Muscle layer of duodenum (tissue), 2 donors: ENCODE measurements around the gene CXorf38.

Experiments used
- H3K27ac ChIP-seq: one replicate; pipeline ENCODE4 v1.7.0; 2013; ENCODE audit warnings: mild to moderate bottlenecking, low read length
- H3K27me3 ChIP-seq: one replicate; pipeline ENCODE4 v1.7.0; 2013; ENCODE audit warnings: low read depth, mild to moderate bottlenecking, control low read depth, low read length
- H3K36me3 ChIP-seq, 2 donors: one replicate each; pipeline ENCODE4 v1.7.0; 2013; ENCODE audit warnings: low read length in 2 of 2, control low read depth in 1 of 2, mild to moderate bottlenecking in 1 of 2; ENCODE audit not compliant: insufficient read depth in 2 of 2, control insufficient read depth in 1 of 2
- H3K4me1 ChIP-seq, 2 donors: one replicate each; pipeline ENCODE4 v1.7.0; 2013; ENCODE audit warnings: low read length in 2 of 2, mild to moderate bottlenecking in 2 of 2, control low read depth in 1 of 2, moderate library complexity in 1 of 2; ENCODE audit not compliant: insufficient read depth in 2 of 2, control insufficient read depth in 1 of 2
- H3K4me3 ChIP-seq, 2 donors: one replicate each; pipeline ENCODE4 v1.7.0; 2013; ENCODE audit warnings: low read length in 2 of 2, low read depth in 1 of 2, mild to moderate bottlenecking in 1 of 2
- H3K9me3 ChIP-seq, 2 donors: one replicate each; pipeline ENCODE4 v1.7.0; 2013; ENCODE audit warnings: low read length in 2 of 2, control low read depth in 1 of 2, mild to moderate bottlenecking in 1 of 2; ENCODE audit not compliant: control insufficient read depth in 1 of 2
- donor health status: healthy.

CXorf38 gene, protein sequence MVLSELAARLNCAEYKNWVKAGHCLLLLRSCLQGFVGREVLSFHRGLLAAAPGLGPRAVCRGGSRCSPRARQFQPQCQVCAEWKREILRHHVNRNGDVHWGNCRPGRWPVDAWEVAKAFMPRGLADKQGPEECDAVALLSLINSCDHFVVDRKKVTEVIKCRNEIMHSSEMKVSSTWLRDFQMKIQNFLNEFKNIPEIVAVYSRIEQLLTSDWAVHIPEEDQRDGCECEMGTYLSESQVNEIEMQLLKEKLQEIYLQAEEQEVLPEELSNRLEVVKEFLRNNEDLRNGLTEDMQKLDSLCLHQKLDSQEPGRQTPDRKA

DNA sequence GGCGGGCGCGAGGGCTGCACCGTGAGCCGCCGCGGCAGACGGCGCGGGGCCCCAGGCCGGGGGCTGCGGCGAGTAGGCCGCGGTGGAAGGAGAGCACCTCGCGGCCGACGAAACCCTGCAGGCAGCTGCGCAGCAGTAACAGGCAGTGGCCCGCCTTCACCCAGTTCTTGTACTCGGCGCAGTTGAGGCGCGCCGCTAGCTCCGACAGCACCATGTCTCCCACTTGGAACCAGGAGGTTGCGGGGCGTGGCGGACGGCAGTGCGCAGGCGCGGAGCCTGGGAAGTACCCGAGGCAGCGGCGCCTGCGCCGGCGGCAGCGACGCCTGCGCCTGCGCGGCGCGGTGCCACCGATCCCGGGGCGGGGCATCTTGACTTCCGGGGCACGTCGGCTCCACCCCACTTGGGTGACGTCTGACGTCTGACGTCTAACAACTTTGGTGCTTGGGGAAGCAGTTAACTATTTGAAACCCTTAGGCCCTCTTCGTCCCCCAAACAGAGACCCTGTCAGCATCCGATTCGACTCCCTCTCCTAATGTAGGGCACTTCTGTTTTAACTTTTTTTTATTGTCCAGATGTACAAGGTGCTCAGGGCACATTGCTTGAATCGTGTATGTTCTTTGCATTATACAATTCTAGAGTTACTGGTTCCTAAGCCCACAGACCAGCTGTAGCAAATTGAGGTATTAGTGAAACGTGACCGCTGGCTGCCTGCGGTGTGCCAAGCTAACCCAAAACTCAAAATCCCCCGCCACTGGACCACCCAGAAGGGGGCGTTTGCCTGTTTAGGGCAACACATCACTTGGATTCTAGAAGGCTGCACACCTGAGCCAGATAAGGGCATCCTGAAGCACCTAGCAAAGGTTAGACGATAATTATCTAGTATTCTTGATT is at the start of gene CXorf38:
TSS of gene CXorf38 (minus strand) at position 255 of the 891 bp plus-strand sequence. CDS start at position 214, 41 bp downstream.
- Histone ChIP-seq H3K27ac (peak within 1 kb of the TSS; percentile 93), H3K27me3 (no peaks in the 10 kb centered on the region), H3K4me1 (peaks cover 0 to 17% of the 10 kb centered on the region in 2 donors), H3K9me3 (no peaks in the 10 kb centered on the region), H3K36me3 (peaks cover 0 to 4% of the 10 kb centered on the region in 2 donors), H3K4me3 (peak within 1 kb of the TSS; percentile 75 to 80)

DNA sequence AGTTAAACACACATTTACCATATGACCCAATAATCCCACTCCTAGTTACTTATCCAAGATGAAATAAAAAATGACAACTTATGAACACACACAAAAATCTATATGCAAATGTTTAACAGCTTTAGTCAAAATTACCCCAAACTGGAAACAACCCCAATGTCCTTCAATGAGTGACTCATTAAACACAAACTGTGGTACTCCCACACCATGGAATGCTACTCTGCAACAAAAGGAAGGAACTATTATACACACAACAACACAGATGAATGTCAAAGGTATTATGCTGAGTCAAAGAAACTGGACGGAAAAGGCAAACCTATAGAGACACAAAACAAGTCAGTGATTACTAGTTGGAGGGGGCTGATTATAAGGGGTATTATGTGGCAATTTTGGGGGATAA is 47.4 kb upstream of the CXorf38 start:
- Histone ChIP-seq H3K36me3 (peaks cover 7% of the 10 kb centered on the region in 2 donors), H3K27ac (no peak overlapping the region), H3K27me3 (no peaks in the 10 kb centered on the region), H3K4me1 (no peaks in the 10 kb centered on the region), H3K4me3 (no peak overlapping the region), H3K9me3 (no peaks in the 10 kb centered on the region)

DNA sequence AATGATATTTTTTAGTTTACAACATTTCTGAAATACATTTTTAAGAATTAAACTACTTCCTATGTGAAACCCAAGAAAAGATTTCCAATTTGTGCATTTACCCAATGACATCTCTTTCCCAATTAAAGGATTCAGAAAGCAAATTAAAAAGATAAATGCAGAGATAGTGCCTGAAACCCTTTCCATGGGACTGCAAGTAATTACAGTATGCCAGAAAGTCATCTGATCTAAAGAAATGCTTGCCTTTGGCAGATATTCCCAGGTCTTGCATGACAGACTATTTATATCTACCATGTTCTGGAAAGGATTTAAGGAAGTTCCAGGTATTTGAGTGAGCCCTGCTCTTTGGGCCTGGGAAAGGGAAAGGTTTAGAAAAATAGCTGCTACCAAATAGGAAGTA is 41.6 kb upstream of the CXorf38 start:
- H3K9me3 ChIP-seq: no peaks in the 10 kb centered on the region
- no peaks in the 10 kb centered on the region for H3K4me1 ChIP-seq
- peaks cover 4 to 5% of the 10 kb centered on the region in 2 donors for H3K36me3 ChIP-seq
- no peak overlapping the region for H3K27ac ChIP-seq
- no peaks in the 10 kb centered on the region for H3K27me3 ChIP-seq
- H3K4me3 ChIP-seq: no peak overlapping the region

DNA sequence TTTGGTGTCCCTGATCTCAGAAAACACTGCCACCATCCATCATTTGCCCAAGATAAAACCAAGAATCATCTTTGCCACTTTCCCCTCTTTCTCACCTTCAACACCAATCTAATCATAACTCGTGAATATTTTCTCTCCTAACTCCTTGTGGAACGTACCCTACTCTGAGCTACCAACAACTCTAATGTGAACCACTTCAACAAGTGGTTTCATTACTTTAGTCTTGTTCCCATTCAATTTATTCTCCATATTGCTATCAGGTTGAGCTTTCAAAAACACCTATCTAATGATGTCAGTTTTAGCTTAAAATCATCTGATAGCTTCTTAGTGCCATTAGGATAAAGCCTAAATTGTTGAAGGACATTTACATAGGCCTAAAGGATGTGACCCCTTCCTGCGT is 39.8 kb upstream of the CXorf38 start:
- no peak overlapping the region for H3K4me3 ChIP-seq
- H3K27me3 ChIP-seq: no peaks in the 10 kb centered on the region
- H3K27ac ChIP-seq: no peak overlapping the region
- H3K4me1 ChIP-seq: no peaks in the 10 kb centered on the region
- no peaks in the 10 kb centered on the region for H3K9me3 ChIP-seq
- peaks cover 0 to 5% of the 10 kb centered on the region in 2 donors for H3K36me3 ChIP-seq

DNA sequence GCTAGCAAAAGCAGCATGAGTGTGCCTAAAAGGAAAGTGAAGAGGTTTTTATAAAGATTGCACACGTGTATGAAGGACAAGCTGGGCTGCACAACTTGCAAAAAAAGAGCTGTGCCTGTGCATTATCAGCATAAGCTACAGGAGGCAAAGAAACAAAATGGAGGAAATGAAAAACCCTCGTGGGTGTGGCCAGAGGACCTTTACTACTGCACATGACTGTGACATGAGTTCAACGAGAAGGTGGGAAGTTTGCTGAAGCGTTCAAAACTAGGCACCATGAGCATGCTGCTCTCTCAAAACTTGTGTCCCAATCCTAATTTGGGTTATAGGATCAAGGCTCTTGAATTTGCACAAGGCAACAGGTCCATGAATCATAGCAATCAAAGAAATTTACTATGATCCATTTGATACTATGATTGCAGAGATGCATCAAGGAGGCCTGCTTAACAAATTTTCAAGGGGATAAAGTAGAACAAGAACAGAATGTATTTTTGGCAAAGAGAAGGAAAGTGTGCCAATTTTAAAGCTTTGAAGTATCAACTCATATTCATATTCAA is 38.1 kb upstream of the CXorf38 start:
- Histone ChIP-seq H3K9me3 (no peaks in the 10 kb centered on the region), H3K27me3 (no peaks in the 10 kb centered on the region), H3K36me3 (peaks cover 0 to 12% of the 10 kb centered on the region in 2 donors), H3K4me3 (no peak overlapping the region), H3K4me1 (no peaks in the 10 kb centered on the region), H3K27ac (no peak overlapping the region)

DNA sequence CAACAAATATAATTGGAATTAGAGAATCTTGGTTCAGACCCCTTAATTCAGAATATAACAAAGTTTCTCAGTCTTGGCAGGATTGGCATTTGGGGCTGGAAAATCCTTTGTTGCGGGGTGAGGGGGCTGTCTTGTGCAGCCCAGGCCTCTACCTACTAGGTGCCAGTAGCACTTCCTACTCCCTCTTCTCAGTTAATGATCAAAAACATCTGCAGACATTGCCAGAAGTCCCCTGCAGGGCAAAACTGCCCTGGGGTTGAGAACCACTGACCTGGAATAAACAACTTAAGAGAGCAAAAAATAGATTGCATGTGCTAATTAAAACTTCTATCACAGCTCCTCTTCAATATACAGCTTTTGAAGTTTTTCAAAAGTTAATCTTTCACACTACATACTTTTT is 36.7 kb upstream of the CXorf38 start:
- peaks cover 0 to 12% of the 10 kb centered on the region in 2 donors for H3K36me3 ChIP-seq
- no peak overlapping the region for H3K4me3 ChIP-seq
- H3K27ac ChIP-seq: no peak overlapping the region
- H3K9me3 ChIP-seq: no peaks in the 10 kb centered on the region
- no peaks in the 10 kb centered on the region for H3K27me3 ChIP-seq
- H3K4me1 ChIP-seq: no peaks in the 10 kb centered on the region

DNA sequence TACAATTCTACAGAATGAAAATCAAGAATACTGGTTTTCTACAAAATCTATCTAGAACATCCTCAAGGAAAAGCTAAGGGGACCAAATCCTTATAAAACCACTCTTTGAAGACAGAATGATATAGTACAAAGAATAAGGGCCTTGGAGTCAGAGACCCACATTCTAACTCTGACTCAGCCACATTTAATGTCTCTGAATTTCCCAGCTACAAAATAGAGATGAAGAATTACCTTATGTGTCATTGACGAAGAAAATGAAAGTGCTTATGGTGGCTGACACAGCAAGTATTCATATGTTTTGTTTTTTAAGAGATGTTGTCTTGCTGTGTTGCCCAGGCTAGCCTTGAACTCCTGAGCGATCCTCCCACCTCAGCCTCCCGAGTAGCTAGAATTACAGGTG is 35.9 kb upstream of the CXorf38 start:
- H3K27me3 ChIP-seq: no peaks in the 10 kb centered on the region
- no peak overlapping the region for H3K27ac ChIP-seq
- no peaks in the 10 kb centered on the region for H3K9me3 ChIP-seq
- H3K4me1 ChIP-seq: no peaks in the 10 kb centered on the region
- peaks cover 0 to 12% of the 10 kb centered on the region in 2 donors for H3K36me3 ChIP-seq
- no peak overlapping the region for H3K4me3 ChIP-seq

DNA sequence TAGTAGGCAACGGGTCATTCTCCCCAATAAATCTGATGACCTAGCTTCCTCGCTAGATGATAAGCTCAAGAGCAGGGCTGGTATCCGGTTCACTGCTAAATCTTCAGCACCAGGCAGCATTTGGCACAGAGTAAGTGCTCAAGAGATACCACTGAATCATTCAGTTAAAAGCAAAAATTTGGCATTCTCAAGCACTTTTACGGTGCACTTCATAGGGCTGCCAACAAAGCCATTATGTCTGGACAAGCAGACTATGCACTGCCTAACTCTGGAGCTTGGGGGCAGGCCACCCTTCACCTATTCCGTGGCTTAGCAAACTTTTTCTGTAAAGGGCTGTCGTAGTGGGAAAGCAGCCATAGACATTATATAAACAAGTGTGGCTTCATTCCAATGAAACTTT is 23.8 kb upstream of the CXorf38 start:
- no peaks in the 10 kb centered on the region for H3K4me1 ChIP-seq
- H3K27me3 ChIP-seq: no peaks in the 10 kb centered on the region
- H3K27ac ChIP-seq: no peak overlapping the region
- H3K36me3 ChIP-seq: peaks cover 20 to 24% of the 10 kb centered on the region in 2 donors
- H3K4me3 ChIP-seq: no peak overlapping the region
- H3K9me3 ChIP-seq: no peaks in the 10 kb centered on the region

DNA sequence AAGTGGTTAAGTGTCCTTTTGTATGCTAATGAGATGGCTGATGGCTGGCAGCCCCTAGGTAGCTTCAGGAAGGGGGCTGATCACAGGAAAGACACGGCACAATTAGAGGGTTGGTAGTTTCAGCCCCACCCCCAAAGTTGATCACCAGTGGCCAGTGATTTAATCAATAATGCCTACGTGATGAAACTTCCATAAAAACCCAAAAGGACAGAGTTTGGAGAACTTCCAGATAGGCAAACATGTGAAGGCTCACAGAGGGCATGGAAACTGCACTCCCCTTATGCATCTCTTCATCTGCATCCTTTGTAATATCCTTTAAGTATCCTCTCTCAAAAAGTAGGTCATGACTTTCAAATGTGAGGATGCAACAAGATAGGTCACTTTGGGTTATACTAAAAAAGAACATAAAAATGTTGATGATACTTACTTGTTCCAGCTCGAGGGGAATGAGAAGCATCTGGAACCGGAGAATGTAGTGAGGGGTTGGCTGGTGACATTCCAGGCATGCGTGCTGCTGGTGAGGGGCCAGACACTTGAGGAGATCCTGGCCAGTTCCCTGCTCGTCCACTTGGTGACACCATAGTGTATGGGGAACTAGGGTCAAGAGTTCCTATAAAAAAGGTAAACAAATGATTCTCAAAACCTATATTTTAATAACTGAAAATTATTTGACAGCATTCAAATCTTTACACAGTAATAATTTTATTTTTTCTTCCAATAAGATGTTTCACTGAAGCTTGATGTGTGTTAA is 16.7 kb upstream of the CXorf38 start:
- Histone ChIP-seq H3K27me3 (no peaks in the 10 kb centered on the region), H3K27ac (no peak overlapping the region)

DNA sequence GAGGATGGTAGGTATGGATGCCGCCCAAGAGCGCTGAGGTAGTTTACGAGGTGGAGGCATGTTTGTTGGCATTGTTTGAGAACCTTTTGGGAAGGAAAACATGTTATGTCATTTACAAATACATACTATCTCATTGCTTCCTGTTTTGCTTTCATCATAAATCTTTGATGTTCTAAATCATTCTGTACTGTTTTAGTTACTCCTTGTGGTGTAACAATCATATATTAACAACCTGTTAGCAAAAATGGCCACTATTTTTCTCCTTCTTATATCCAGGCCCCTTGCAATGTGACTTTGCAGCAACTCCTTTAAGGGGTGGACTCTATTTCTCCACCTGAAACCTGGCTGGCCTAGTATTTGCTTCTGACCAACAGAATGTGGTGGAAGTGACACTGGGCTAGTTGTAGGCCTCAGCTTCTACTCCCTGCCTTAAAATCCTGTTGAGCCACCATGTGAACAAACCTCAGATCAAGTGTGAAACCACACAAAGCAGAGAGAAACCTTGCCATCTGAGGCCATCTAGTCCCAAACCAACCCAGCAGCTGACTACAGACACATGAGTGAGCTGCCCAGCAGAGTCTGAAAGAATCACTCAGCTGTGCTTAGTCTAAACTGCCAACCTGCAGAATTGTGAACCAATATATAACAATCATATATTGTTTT is 15.8 kb upstream of the CXorf38 start:
- H3K4me1 ChIP-seq: no peaks in the 10 kb centered on the region
- H3K4me3 ChIP-seq: no peak overlapping the region
- H3K36me3 ChIP-seq: peaks cover 18 to 20% of the 10 kb centered on the region in 2 donors
- H3K27ac ChIP-seq: no peak overlapping the region
- H3K27me3 ChIP-seq: no peaks in the 10 kb centered on the region
- no peaks in the 10 kb centered on the region for H3K9me3 ChIP-seq

More for the DNA sequence above, 16.7 kb upstream of the CXorf38 start:
- peaks cover 18 to 20% of the 10 kb centered on the region in 2 donors for H3K36me3 ChIP-seq
- H3K4me1 ChIP-seq: no peaks in the 10 kb centered on the region
- H3K9me3 ChIP-seq: no peaks in the 10 kb centered on the region
- H3K4me3 ChIP-seq: no peak overlapping the region
